GM18507 (cell line): ENCODE data around the gene DHX29.

ENCODE experiments used
- DNase-seq: peaks from one replicate; pipeline ENCODE4 v3.0.0; 2011; ENCODE audit warnings: low read depth; ENCODE audit not compliant: insufficient read length; ENCODE audit errors: extremely low spot score
- FAIRE-seq: peaks from 2 replicates; lab custom pipeline; 2011; peaks lifted over from hg19 to GRCh38; lab: Jason Lieb, UNC

DHX29 gene

DNA sequence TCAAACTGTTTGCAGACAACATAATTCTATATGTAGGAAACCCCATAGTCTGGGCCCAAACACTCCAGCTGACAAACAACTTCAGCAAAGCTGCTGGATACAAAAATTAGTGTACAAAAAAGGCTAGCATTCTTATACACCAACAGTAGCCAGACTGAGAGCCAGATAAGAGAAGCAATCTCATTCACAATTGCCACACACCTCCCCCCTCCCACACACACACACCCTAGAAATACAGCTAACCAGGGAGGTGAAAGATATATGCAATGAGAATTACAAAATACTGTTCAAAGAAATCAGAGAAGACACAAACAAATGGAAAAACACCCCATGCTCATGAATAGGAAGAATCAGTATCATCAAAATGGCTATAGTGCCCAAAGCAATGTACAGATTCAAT lies 9.3 kb upstream of the DHX29 start:
- DNase-seq (no peak), FAIRE-seq (no peak)

DNA sequence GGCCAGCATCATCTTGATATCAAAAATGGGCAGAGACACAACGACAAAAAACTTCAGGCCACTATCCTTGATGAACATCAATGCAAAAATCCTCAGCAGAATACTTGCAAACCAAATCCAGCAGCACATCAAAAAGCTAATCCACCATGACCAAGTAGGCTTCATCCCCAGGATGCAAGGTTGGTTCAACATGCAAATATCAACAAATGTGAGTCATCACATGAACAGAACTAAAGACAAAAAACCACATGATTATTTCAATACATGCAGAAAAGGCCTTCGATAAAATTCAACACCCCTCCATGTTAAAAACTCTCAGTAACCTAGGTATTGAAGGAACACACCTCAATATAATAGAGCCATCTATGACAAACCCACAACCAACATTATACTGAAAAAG lies 8.8 kb upstream of the DHX29 start:
- no peak for DNase-seq
- no peak for FAIRE-seq

DNA sequence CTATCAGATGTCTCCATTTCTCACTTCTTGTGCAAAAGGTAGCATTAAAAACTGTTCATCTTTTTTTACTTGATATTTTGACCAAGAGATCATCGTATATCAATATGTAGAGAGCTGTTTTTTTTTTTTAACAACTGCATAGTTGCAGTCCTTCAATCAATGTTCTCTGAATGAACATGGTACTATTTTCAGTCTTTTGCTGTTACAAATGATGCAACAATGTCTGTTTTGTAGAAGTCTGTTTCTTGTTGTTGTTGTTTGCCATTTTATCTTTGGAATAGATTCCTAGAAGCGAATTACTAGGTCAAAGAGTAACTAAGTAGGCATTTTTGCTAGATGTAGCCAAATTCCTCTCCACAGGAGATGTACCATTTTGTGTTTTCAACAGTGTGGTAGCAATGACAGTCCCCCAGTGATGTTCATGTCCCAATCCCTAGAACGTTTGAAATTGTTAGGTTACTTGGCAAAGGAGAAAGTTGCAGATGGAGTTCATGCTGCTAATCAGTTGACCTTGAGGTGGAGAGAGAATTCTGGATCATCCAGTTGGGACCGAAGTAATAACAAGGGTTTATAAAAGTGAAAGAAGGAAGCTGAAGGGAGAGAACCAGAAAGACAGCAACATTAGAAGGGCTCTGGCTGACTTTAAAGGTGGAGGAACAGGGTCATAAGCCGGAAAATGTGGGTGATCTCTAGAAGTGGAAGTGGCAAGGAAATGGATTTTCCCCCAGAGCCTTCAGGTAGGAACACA lies 6.5 kb upstream of the DHX29 start:
- DNase-seq (no peak), FAIRE-seq (no peak)

DNA sequence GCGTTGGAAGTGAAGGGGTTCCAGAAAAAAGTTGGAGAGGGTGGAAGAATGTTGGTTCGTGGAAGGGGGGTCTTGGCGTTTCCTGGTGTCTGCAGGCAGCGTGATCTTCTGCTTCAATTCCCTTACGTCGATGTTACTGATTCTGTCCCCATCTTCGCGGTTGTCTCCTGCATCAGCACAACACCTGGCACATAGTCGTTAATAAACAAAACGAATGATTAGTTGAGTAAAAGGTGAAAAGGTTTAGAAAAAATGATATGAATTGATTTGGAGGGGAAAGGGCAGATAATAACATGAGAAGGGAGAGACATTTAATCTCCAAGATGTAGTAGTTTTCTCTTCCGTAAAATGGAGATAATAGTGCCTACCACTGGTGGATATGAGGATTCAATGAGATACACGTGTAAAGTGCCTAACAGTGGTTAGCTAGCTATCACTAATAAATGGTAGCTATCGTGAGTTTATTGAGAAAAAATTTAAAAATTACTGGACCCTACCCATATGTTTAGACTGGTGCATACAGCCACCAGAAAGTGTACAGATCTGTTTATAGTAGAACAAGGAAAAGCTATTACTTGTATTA lies 851 bp upstream of the DHX29 start:
- peak; percentile 60 for FAIRE-seq

DNA sequence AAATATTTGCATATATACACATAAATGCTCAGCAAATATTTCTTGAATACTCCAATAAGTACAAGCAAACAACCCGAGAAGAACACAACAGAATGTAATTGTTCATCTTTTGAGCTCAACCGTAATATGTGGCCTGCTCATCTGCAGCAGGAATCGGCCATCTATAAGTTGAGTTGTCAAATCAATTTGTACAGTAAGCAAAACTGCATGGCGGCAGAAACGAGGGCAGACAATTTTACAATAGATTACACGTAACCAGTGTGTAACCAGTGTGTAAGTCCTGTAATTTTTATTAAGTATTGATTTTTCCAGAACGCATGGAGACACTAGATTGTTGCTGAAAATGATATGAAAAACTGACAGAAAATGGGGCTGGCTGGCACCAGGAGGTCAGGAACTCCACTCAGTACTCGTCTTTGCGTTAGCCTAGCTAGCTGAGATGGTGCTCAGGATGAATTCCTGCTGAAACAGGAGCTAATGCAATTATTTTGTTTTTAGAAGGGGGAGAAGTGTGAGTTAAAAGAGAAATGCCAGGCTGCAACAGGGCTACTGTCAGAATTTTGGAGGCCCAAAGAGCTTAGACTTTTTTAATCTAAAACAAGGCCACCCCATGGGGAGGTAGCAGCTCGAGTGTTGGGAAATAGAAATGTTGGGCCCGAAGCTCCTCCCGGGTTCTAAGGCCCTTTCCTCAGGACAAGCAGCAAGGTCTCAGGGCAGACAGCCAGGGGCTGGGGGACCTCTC lies 682 bp downstream of the DHX29 start:
- FAIRE-seq = peak; percentile 63
- no peak for DNase-seq

More for the DNA sequence above, 851 bp upstream of the DHX29 start:
- DNase-seq = no peak

DNA sequence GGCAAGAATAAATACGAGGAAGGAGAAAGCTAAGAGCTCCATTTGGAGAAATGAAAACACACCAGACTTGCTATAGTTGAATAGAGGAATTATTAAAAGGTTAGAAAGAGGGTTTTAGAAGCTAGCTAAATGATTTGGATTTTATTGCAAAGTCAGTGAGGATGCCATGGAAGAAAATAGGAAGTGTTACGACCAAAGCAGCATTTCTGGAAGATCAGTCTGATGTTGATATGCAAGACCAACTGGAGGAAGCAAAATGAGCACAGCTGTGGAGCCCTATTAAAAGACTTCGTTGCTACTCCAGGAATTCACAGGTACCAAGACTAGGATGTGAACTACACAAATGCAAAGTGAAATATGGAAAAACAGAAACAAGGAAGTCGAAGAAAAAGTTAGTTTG lies 2.1 kb downstream of the DHX29 start:
- FAIRE-seq (no peak), DNase-seq (no peak)

DNA sequence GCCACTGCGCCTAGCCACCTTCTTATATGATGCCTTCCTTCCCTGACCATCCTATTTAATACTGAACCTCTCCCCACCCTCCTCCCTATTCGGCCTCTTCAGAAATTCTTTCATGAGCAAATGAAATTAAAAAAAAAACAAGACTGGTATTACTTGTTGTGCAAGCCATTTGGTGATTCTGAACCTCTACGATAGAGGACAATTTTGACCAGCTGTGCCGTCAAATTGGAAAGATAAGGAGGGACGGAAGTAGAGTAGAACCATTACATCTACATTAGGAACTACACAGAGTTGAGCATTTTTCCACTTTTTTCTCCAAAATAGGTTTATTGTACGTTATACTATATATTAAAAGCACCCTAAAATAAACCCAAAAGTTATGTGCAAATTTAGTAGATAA lies 2.9 kb downstream of the DHX29 start:
- FAIRE-seq (no peak), DNase-seq (no peak)

DNA sequence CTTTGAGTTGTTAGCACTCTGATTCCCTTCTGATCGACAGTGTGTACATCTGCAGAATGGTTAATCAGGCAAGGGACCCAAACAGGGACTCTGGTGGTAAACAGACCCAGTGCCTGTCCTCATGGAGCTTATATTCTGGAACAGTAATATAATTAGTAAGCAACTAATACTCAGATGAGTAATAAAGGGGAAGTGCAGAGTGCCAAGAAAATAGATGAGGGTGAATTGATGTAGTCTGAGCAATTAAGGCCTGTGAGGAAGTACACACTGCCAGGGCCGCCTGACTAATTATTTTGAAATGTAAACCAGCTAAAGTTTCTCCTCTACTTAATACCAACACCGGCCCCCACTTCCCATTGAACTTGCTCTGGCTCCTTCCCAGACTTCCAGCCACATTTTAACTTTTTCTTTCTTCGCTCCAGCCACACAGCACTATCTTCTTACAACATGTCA lies 4.2 kb downstream of the DHX29 start:
- FAIRE-seq = no peak

DNA sequence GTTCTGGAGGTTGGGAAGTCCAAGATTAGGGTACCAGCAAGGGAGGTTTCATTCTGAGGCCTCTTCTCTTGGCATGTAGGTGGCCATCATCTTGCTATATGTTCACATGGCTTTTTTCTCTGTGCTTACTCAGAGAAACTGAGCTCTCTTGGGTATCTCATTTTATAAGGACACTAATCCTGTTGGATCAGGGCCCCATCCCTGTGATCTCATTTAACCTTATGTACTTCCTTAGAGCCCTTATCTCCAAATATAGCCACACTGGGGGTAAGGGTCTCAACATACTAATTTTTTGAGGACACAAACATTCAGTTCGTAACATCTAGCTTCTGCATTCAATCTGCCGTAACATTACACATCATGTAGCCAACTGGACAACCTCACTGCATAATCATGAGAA lies 6.6 kb downstream of the DHX29 start:
- DNase-seq (no peak), FAIRE-seq (no peak)

More for the DNA sequence above, 4.2 kb downstream of the DHX29 start:
- DNase-seq = no peak

DNA sequence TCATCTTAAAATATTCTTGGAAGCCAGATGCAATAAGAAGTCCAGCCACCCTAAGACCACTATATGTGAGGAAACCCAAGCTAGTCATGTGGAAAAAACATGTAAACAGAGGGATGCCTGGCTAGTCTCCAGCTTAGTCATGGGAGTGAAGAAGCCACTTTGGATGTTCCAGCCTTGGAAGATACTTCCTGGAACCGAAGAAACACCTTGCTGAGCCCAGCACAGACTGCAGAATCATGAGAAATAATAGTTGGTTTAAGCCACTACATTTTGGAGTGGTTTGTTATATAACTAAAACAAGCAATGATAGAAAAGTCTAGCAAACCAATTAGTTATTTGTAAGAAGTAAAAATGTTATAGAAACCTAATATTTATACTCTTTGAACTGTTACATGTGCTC lies 12.6 kb downstream of the DHX29 start:
- DNase-seq (no peak), FAIRE-seq (no peak)

DNA sequence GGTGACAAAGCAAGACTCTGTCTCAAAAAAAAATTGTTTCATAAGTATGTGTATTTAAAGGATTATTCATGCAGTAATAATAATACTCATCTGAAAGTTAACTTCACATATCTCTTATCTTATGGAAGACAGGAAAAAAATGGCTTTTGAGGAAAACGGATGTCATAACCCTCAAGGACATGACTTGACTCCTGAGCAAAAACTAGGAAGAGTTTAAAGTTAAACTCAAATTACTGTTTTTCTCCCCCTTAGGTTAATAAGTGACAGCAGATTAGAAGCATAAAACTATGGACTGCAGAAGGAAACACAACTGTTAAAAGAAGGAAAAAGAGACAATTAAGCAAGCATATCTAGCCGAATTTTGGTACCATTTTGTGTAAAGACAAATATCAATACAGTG lies 16.5 kb downstream of the DHX29 start:
- FAIRE-seq (no peak), DNase-seq (no peak)

DNA sequence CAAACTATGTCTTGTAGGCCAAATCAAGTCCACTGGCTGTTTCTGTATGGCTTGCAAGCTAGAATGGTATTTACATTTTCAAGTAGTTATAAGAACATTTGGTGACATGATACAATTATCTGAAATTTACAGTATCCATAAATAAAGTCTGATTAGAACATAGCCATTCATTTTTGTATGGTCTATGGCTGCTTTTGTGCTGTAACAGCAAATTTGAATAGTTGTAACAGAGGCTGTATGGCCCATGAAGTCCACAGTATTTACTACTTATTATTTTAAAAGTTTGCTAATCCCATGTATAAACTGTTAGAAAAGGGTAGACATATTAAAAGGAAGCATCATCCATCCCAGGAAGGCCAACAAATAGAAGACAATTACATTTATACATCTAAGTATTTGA lies 17.7 kb downstream of the DHX29 start:
- DNase-seq (no peak), FAIRE-seq (no peak)

DNA sequence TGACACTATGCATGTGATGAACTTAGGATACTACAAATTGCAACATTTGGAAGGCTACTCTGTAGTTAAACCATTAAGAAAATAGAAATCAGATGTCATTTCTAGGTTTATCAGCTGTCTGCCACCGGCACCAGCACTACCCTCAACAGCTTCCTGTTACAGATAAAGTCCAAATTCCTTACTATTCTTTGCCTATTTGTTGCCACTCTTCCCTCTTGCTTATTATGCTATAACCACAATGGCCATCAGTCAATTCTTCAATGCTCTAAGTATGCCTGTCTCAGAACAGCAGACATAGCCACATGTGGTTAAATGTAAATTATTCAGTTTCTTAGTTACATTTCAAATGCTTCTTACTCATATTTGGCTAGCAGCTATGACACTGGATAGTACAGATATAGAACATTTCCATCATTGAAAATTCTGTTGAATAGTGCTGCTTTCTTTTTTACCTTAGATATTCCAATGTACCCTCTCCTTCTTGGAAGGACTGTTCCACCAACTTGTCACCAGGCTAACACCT lies 21.0 kb downstream of the DHX29 start:
- no peak for FAIRE-seq
- no peak for DNase-seq

DNA sequence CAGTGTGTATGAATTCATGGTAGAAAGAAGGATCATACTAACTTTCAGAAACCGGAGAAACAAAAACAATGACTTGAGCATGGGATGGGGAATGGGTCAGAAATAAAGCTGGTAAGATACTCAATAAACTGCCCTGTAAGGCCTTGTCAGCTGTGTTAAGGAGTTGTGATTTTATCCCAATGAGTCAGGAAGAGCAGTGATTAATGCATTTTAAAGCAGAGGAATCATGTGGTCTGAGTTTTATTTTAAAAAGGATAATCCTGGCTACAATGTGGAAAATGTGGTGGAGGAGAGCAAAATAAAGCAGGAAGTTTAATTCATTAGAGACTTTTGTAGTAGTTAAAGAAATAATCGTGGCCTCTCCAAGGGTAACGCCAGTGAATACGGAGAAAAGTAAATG lies 28.7 kb downstream of the DHX29 start:
- no peak for FAIRE-seq
- no peak for DNase-seq

DNA sequence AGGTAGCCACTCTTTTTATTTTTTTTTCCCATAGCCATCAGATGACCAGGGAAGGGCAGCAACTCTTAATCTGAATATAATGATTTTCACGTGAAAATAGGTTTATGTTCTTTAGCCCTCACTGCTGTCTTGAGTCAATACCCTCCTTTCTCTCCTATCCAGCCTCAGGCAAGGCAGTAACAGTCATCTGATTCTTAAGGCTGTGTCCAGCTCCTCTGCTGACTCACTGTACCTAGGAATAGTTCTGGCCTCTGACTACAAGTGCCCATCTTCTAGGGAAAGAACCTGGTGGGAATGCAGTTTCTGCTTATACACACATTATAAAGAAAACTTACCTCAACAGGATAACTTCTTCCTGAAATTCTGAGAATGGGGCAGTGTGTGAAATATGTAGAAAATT lies 30.7 kb downstream of the DHX29 start:
- no peak for DNase-seq
- FAIRE-seq = no peak

DNA sequence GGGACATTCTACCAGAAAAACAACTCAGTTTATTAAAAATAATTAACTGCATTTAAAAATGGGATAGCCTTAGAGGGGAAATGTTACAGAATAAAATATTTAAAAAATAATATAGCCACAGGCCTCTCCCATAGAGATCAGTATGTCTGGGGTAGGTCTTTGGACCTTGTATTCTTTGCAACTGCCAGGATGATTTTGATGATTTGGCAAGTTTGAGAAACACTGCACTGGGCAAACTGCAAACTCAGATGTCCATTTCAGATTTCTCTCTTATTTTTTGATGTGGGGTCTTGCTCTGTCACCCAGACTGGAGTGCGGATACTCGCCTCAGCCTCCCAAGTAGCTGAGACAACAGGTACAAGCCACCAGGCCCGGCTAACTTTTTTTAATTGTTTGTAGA lies 49.2 kb downstream of the DHX29 start:
- FAIRE-seq = no peak

DNA sequence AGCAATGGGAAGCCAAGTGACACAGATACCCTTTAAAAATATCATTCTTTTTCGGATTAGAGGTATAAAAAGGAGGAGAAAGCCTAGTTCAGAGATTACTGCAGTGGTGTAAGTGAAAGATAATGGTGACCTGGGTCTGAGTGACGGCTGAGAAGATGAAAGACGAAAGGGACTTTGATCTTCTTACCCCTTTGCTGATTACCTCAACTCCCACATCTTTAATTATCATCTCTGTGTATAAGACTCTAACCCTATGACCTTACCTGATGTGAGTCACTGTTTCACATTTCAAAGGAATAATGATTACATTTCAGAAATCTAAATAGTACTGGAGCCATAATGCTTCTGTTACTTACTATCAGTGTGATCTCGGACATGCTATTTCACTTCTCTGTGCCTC lies 52.7 kb downstream of the DHX29 start:
- FAIRE-seq = no peak

More for the DNA sequence above, 49.2 kb downstream of the DHX29 start:
- DNase-seq = no peak

DNA sequence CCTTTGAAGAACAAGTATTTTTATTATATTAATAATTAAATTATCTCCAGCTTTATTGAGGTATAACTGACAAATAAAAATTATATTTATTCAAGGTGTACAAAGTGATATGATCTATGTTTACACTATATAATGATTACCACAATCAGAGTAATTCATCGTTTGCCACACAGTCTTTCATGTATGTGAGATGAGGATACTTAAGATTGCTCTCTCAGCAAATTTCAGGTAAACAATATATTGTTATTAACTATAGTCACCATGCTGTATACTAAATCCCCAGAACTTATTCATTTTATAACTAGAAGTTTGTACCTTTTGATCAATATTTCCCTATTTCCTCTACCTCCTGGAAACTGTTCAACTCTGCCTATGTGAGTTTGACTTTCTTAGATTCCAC lies 57.4 kb downstream of the DHX29 start:
- DNase-seq (no peak), FAIRE-seq (no peak)

More for the DNA sequence above, 52.7 kb downstream of the DHX29 start:
- no peak for DNase-seq

DNA sequence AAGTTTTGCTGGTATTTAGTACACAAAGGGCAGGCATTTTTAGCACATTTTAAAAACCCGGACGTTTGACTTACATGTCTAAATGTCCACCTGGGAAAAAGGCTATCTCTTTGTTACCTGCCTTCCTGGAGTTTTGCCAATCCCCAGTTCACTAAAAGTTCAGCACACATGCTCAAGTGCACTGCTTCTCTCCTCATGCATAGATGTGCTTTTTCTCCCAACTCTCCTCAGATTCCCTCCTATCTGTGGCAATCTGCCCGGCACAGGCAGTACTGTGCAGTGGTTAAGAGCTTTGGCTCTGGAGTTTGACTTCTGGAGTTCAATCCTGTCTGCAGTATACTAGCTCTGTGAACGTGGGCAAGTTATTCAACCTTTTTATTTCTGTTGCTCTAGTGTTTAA lies 65.7 kb downstream of the DHX29 start:
- FAIRE-seq (no peak), DNase-seq (no peak)

DNA sequence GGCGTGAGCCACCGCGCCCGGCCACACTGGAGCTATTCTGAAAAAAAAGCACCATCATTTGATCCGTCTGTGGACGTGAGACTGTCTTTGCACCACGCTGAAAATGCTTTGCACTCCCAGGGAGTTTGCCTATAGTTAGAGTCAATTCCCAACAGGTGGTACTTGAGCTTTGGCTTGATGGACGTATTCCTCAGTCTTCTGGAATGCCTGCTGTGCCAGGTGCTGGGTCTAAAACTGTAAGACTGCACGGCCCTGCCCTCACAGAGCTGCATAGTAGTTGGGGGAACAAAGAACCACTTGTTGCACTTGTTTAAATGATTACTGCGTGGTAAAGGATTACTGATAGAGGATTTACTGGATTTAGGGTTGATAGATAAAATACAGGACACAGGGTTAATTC lies 70.7 kb downstream of the DHX29 start:
- DNase-seq (no peak), FAIRE-seq (no peak)
